Testis (tissue), 2 donors: ENCODE data around the gene MTG2.

Experiments used
- POLR2A ChIP-seq: fragments of 450-650 bp; IDR thresholded peaks from one replicate; pipeline ENCODE4 v1.6.1; 2017; ENCODE audit warnings: antibody characterized with exemption, mild to moderate bottlenecking, moderate library complexity
- TF ChIP-seq, protein P1 (sequence below), 3 experiments: fragments of 450-650 bp in 2 of 3; fragments of 200-600 bp in 1 of 3; sonication (generic) in 1 of 3; IDR thresholded peaks; one replicate each; pipeline ENCODE4 v1.5.1; 2016 to 2019; ENCODE audit warnings: antibody characterized with exemption in 3 of 3, mild to moderate bottlenecking in 2 of 3, moderate library complexity in 1 of 3

DNA sequence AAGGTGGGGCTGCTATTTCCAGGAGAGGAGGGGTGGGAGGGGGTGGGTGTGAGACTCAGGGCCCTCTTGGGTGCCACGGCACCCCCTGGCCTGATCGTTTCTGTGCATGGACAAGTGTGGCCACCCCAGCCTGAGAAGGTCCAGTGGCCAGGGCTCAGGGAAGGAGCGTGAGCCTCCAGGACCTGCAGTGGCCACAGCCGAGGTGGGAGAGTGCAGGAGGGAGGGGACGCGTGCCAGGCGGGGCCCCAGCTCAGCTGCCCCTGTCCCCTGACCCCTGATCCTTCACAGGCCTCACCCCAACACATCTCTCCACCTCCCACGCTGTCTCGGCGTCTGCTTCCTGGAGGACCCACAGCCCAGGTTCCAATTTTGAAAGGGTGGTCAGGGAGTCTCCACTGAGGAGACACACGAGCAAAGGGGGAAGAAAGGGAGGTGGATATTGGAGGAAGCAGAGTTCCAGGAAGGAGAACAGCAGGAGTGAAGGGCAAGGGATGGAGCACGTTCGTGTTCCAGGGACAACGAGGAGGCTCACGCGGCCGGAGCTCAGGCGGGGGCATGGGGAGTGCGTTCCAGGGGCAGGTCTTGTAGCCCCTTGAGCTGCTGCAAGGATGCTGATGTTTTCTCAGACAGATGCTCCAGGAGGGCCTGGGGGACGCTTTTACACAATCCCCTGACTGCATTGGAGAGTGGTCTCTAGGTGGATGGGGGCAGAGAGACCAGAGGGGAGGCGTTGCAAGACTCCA, 41.5 kb downstream of the MTG2 start:
- TF ChIP-seq POLR2A: no peak
- TF ChIP-seq, protein P1, sequence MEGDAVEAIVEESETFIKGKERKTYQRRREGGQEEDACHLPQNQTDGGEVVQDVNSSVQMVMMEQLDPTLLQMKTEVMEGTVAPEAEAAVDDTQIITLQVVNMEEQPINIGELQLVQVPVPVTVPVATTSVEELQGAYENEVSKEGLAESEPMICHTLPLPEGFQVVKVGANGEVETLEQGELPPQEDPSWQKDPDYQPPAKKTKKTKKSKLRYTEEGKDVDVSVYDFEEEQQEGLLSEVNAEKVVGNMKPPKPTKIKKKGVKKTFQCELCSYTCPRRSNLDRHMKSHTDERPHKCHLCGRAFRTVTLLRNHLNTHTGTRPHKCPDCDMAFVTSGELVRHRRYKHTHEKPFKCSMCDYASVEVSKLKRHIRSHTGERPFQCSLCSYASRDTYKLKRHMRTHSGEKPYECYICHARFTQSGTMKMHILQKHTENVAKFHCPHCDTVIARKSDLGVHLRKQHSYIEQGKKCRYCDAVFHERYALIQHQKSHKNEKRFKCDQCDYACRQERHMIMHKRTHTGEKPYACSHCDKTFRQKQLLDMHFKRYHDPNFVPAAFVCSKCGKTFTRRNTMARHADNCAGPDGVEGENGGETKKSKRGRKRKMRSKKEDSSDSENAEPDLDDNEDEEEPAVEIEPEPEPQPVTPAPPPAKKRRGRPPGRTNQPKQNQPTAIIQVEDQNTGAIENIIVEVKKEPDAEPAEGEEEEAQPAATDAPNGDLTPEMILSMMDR (IDR thresholded peaks at IDR 0.05): no peak
